C4-2B (cell line): ENCODE data around the gene HLTF.
A peak's percentile ranks its signal among the peaks of the same experiment; 100 is the strongest.

Experiments
- H3K27ac ChIP-seq: fragments of 450-650 bp; 2 replicates; pipeline ENCODE4 v1.5.1; 2017
- CTCF ChIP-seq: fragments of 450-650 bp; conservative IDR thresholded peaks from 2 replicates; pipeline ENCODE4 v1.5.1; 2017; ENCODE audit warnings: mild to moderate bottlenecking
- ZFX ChIP-seq: fragments of 450-650 bp; IDR thresholded peaks from 2 replicates; pipeline ENCODE4 v1.6.1; 2017

Gene HLTF

GRCh38 chr3:149000206-149000745 is 86.1 kb downstream of the HLTF start:
- no peak overlapping the region for H3K27ac ChIP-seq
- TF ChIP-seq CTCF = no peak

GRCh38 chr3:148999806-149000205 is 86.5 kb downstream of the HLTF start:
- no peak overlapping the region for H3K27ac ChIP-seq
- TF ChIP-seq ZFX (no peak), CTCF (no peak)

- TF ChIP-seq CTCF (no peak), ZFX (no peak)
- H3K27ac ChIP-seq = no peak overlapping the region
These were observed 87.5 kb downstream of the HLTF start for GRCh38 chr3:148998715-148999423.

GRCh38 chr3:148998297-148998696 is 88.0 kb downstream of the HLTF start:
- no peak for TF ChIP-seq ZFX
- H3K27ac ChIP-seq = no peak overlapping the region

GRCh38 chr3:148997623-148998022 is 88.7 kb downstream of the HLTF start:
- no peak for TF ChIP-seq ZFX
- TF ChIP-seq CTCF = no peak
- H3K27ac ChIP-seq = no peak overlapping the region

- H3K27ac ChIP-seq = peak overlapping the region; percentile 94
- no peak for TF ChIP-seq CTCF
These were observed 93.6 kb downstream of the HLTF start for GRCh38 chr3:148992635-148993255.

GRCh38 chr3:148992027-148992634 is 94.2 kb downstream of the HLTF start:
- TF ChIP-seq ZFX (peak; percentile 83), CTCF (no peak)
- peak overlapping the region; percentile 94 for H3K27ac ChIP-seq
